Mesenchymal stem cell (in vitro differentiated cells and primary cell): ENCODE measurements around the gene VPS33B. TPM values are rescaled to one million over a fixed set of nuclear protein-coding genes. Genes with fewer than 3 reads are reported as not detected.

Source experiments
- DNase-seq: peaks from one replicate; pipeline ENCODE4 v3.0.0-alpha.2; 2013
- H2AFZ ChIP-seq: one replicate; pipeline ENCODE4 v1.6.1; 2013; ENCODE audit warnings: low read depth, mild to moderate bottlenecking, control low read depth, inconsistent platforms, low read length, moderate library complexity
- H2AK5ac ChIP-seq: 2 replicates; pipeline ENCODE4 v1.6.1; 2013; ENCODE audit warnings: low read length, moderate library complexity, mild to moderate bottlenecking, inconsistent platforms; ENCODE audit not compliant: severe bottlenecking
- H2BK120ac ChIP-seq: one replicate; pipeline ENCODE4 v1.6.1; 2013; ENCODE audit warnings: low read depth, mild to moderate bottlenecking, inconsistent platforms, low read length, moderate library complexity
- H2BK12ac ChIP-seq, 2 experiments: one replicate each; pipeline ENCODE4 v1.6.1; 2013; ENCODE audit warnings: inconsistent platforms in 2 of 2, low read length in 2 of 2, mild to moderate bottlenecking in 2 of 2, moderate library complexity in 2 of 2, control low read depth in 1 of 2
- H2BK15ac ChIP-seq: one replicate; pipeline ENCODE4 v1.6.1; 2013; ENCODE audit warnings: mild to moderate bottlenecking, low read depth, inconsistent platforms; ENCODE audit not compliant: poor library complexity, severe bottlenecking
- H2BK5ac ChIP-seq: 2 replicates; pipeline ENCODE4 v1.6.1; 2013; ENCODE audit warnings: low read depth, mild to moderate bottlenecking, low read length, control low read depth, inconsistent platforms; ENCODE audit not compliant: poor library complexity, severe bottlenecking
- H3K14ac ChIP-seq, 2 experiments: one replicate each; pipeline ENCODE4 v1.6.1; 2013; ENCODE audit warnings: inconsistent platforms in 2 of 2, low read length in 2 of 2, control low read depth in 1 of 2, mild to moderate bottlenecking in 1 of 2, moderate library complexity in 1 of 2
- H3K18ac ChIP-seq, 2 experiments: one replicate each; pipeline ENCODE4 v1.6.1; 2013; ENCODE audit warnings: inconsistent platforms in 2 of 2, low read length in 2 of 2, control low read depth in 1 of 2, low read depth in 1 of 2, mild to moderate bottlenecking in 1 of 2
- H3K23ac ChIP-seq, 2 experiments: one replicate each; pipeline ENCODE4 v1.6.1; 2013; ENCODE audit warnings: inconsistent platforms in 2 of 2, low read length in 2 of 2, mild to moderate bottlenecking in 2 of 2, moderate library complexity in 2 of 2, control low read depth in 1 of 2
- H3K27ac ChIP-seq: 2 replicates; pipeline ENCODE4 v1.5.1; 2013; ENCODE audit warnings: mild to moderate bottlenecking, moderate library complexity, low read length, control low read depth, inconsistent platforms; ENCODE audit not compliant: poor library complexity, severe bottlenecking
- H3K27me3 ChIP-seq, 2 experiments: 2 replicates each; pipeline versions ENCODE4 v1.6.1 to v1.7.0; 2013; ENCODE audit warnings: low read length in 2 of 2, mild to moderate bottlenecking in 2 of 2, moderate library complexity in 2 of 2, control low read depth in 1 of 2, inconsistent platforms in 1 of 2; ENCODE audit not compliant: control insufficient read depth in 1 of 2, insufficient read depth in 1 of 2
- H3K36me3 ChIP-seq, 2 experiments: 2 replicates each; pipeline versions ENCODE4 v1.6.1 to v1.7.0; 2013; ENCODE audit warnings: low read length in 2 of 2, control low read depth in 1 of 2, inconsistent platforms in 1 of 2, low read depth in 1 of 2, mild to moderate bottlenecking in 1 of 2; ENCODE audit not compliant: insufficient read depth in 2 of 2, control insufficient read depth in 1 of 2
- H3K4ac ChIP-seq, 2 experiments: one replicate each; pipeline ENCODE4 v1.6.1; 2013; ENCODE audit warnings: inconsistent platforms in 2 of 2, low read length in 2 of 2, mild to moderate bottlenecking in 2 of 2, moderate library complexity in 2 of 2, control low read depth in 1 of 2, low read depth in 1 of 2
- H3K4me1 ChIP-seq: 2 replicates; pipeline ENCODE4 v1.6.1; 2013; ENCODE audit warnings: low read depth, low read length, control low read depth; ENCODE audit not compliant: control insufficient read depth, insufficient read depth
- H3K4me2 ChIP-seq: 2 replicates; pipeline ENCODE4 v1.6.1; 2013; ENCODE audit warnings: low read length, mild to moderate bottlenecking, inconsistent platforms; ENCODE audit not compliant: poor library complexity, severe bottlenecking
- H3K4me3 ChIP-seq, 2 experiments: 2 replicates each; pipeline versions ENCODE4 v1.5.1 to v1.7.0; 2013; ENCODE audit warnings: low read length in 2 of 2, mild to moderate bottlenecking in 2 of 2, control low read depth in 1 of 2, low read depth in 1 of 2; ENCODE audit not compliant: insufficient read depth in 1 of 2
- H3K79me1 ChIP-seq: replicated peaks from 2 replicates; pipeline ENCODE4 v1.6.1; 2013; ENCODE audit warnings: mild to moderate bottlenecking, control low read depth, low read length, inconsistent platforms; ENCODE audit not compliant: poor library complexity, severe bottlenecking
- H3K9ac ChIP-seq: 2 replicates; pipeline ENCODE4 v1.7.0; 2013; ENCODE audit warnings: mild to moderate bottlenecking, low read length, moderate library complexity
- H3K9me3 ChIP-seq: 2 replicates; pipeline ENCODE4 v1.7.0; 2013; ENCODE audit warnings: mild to moderate bottlenecking, low read length; ENCODE audit not compliant: control insufficient read depth
- H4K8ac ChIP-seq: one replicate; pipeline ENCODE4 v1.6.1; 2013; ENCODE audit warnings: inconsistent platforms, mild to moderate bottlenecking, low read length, moderate library complexity
- H4K91ac ChIP-seq: one replicate; pipeline ENCODE4 v1.6.1; 2013; ENCODE audit warnings: mild to moderate bottlenecking, low read length, inconsistent platforms
- WGBS: methylation state at CpG from one replicate; pipeline ENCODE4 v1.1.7; 2013; ENCODE audit warnings: mixed read lengths; 5-methylcytosine and 5-hydroxymethylcytosine counted together
- polyA plus RNA-seq, 2 experiments: library from polyadenylated mRNA; stranded (reverse); fragments of 200-250 nt; gene quantifications; one replicate each; pipeline ENCODE4 v1.2.3, GENCODE V29; 2013

VPS33B gene
- 11.1 TPM for polyA plus RNA-seq (2013, experiment 1 of 2)
- polyA plus RNA-seq (2013, experiment 2 of 2): 10.4 TPM

GRCh38 chr15:91022075-91022831, at the start of gene VPS33B:
Gene VPS33B (minus strand): TSS chr15:91022594. CDS start chr15:91022249, 345 bp downstream.
- H3K36me3 ChIP-seq: peaks cover 0 to 3% of the 10 kb centered on the region in 2 experiments
- peak within 1 kb of the TSS; percentile 99 for H2AFZ ChIP-seq
- peaks cover 17% of the 10 kb centered on the region for H3K79me1 ChIP-seq
- peak within 1 kb of the TSS; percentile 60 for H3K4me2 ChIP-seq
- peak within 1 kb of the TSS; percentile 83 to 98 for H3K4me3 ChIP-seq
- WGBS: under 1% methylated on average over 48 of the region's 48 CpGs
- H3K9ac ChIP-seq: peak within 1 kb of the TSS; percentile 96
- peak within 1 kb of the TSS in 1 of 2 experiments; percentile 100 for H3K14ac ChIP-seq
- peak within 1 kb of the TSS in 1 of 2 experiments; percentile 77 for H3K23ac ChIP-seq
- peak within 1 kb of the TSS; percentile 19 for H2BK15ac ChIP-seq
- H3K27me3 ChIP-seq: no peaks in the 10 kb centered on the region
- peak within 1 kb of the TSS; percentile 86 for H4K8ac ChIP-seq
- no peak within 1 kb of the TSS for H2AK5ac ChIP-seq
- H2BK12ac ChIP-seq: peak within 1 kb of the TSS in 1 of 2 experiments; percentile 34
- peaks cover 3% of the 10 kb centered on the region for H3K4me1 ChIP-seq
- peak; percentile 89 for DNase-seq
- peak within 1 kb of the TSS; percentile 23 to 90 for H3K18ac ChIP-seq
- H3K4ac ChIP-seq: peak within 1 kb of the TSS in 1 of 2 experiments; percentile 84
- H4K91ac ChIP-seq: peak within 1 kb of the TSS; percentile 47
- no peak within 1 kb of the TSS for H2BK5ac ChIP-seq
- H2BK120ac ChIP-seq: no peak within 1 kb of the TSS
- H3K27ac ChIP-seq: peak within 1 kb of the TSS; percentile 61
- no peaks in the 10 kb centered on the region for H3K9me3 ChIP-seq

- WGBS: no CpG with 5 or more reads among the region's 4 CpGs
- Histone ChIP-seq H3K9ac (no peak overlapping the region), H3K27me3 (peaks cover 0 to 19% of the 10 kb centered on the region in 2 experiments), H3K23ac (no peak overlapping the region), H3K9me3 (no peaks in the 10 kb centered on the region), H3K4me1 (no peaks in the 10 kb centered on the region), H3K4me3 (no peak overlapping the region), H2BK120ac (no peak overlapping the region), H2AK5ac (no peak overlapping the region), H3K79me1 (no peaks in the 10 kb centered on the region), H3K36me3 (no peaks in the 10 kb centered on the region), H3K18ac (no peak overlapping the region), H2BK12ac (no peak overlapping the region), H4K8ac (no peak overlapping the region), H2BK15ac (no peak overlapping the region), H3K14ac (no peak overlapping the region), H2AFZ (no peak overlapping the region), H3K27ac (no peak overlapping the region), H3K4me2 (no peak overlapping the region), H3K4ac (no peak overlapping the region), H4K91ac (no peak overlapping the region), H2BK5ac (no peak overlapping the region)
- no peak for DNase-seq
Measured at GRCh38 chr15:91072161-91072560, 49.8 kb upstream of the VPS33B start.

GRCh38 chr15:91070872-91071271, 48.5 kb upstream of the VPS33B start:
- 54% methylated on average over 8 of the region's 8 CpGs for WGBS
- Histone ChIP-seq H2BK5ac (no peak overlapping the region), H3K4ac (no peak overlapping the region), H3K18ac (no peak overlapping the region), H3K27me3 (peaks cover 0 to 20% of the 10 kb centered on the region in 2 experiments), H3K27ac (no peak overlapping the region), H3K23ac (no peak overlapping the region), H2BK120ac (no peak overlapping the region), H3K9ac (no peak overlapping the region), H3K79me1 (no peaks in the 10 kb centered on the region), H3K4me2 (no peak overlapping the region), H3K4me1 (no peaks in the 10 kb centered on the region), H4K91ac (no peak overlapping the region), H2BK15ac (no peak overlapping the region), H2BK12ac (no peak overlapping the region), H3K14ac (no peak overlapping the region), H3K9me3 (no peaks in the 10 kb centered on the region), H2AFZ (no peak overlapping the region), H2AK5ac (no peak overlapping the region), H3K36me3 (no peaks in the 10 kb centered on the region), H3K4me3 (no peak overlapping the region), H4K8ac (no peak overlapping the region)
- DNase-seq: no peak

GRCh38 chr15:91068966-91069365, 46.6 kb upstream of the VPS33B start:
- H3K18ac ChIP-seq: no peak overlapping the region
- H3K27me3 ChIP-seq: peaks cover 0 to 20% of the 10 kb centered on the region in 2 experiments
- H3K14ac ChIP-seq: no peak overlapping the region
- no peak overlapping the region for H3K4ac ChIP-seq
- no peak for DNase-seq
- no peak overlapping the region for H2AK5ac ChIP-seq
- no peak overlapping the region for H3K27ac ChIP-seq
- H2BK15ac ChIP-seq: no peak overlapping the region
- no peaks in the 10 kb centered on the region for H3K36me3 ChIP-seq
- no peak overlapping the region for H2AFZ ChIP-seq
- no peak overlapping the region for H2BK120ac ChIP-seq
- no peak overlapping the region for H4K91ac ChIP-seq
- no peak overlapping the region for H3K4me3 ChIP-seq
- no peak overlapping the region for H3K4me2 ChIP-seq
- no peaks in the 10 kb centered on the region for H3K79me1 ChIP-seq
- no peak overlapping the region for H3K23ac ChIP-seq
- peaks cover 3% of the 10 kb centered on the region for H3K9me3 ChIP-seq
- no peak overlapping the region for H2BK5ac ChIP-seq
- 69% methylated on average over 2 of the region's 3 CpGs for WGBS
- no peaks in the 10 kb centered on the region for H3K4me1 ChIP-seq
- H3K9ac ChIP-seq: no peak overlapping the region
- H4K8ac ChIP-seq: no peak overlapping the region
- H2BK12ac ChIP-seq: no peak overlapping the region
